NT2/D1 (cell line): ENCODE measurements around the gene CACNA1C.

Source experiments
- YY1 ChIP-seq: IDR thresholded peaks from 2 replicates; pipeline ENCODE4 v1.6.1; 2011; ENCODE audit not compliant: insufficient read length, insufficient read depth
- ZNF274 ChIP-seq: IDR thresholded peaks from 2 replicates; pipeline ENCODE4 v1.6.1; 2011; ENCODE audit warnings: mild to moderate bottlenecking, low read depth, low read length

DNA sequence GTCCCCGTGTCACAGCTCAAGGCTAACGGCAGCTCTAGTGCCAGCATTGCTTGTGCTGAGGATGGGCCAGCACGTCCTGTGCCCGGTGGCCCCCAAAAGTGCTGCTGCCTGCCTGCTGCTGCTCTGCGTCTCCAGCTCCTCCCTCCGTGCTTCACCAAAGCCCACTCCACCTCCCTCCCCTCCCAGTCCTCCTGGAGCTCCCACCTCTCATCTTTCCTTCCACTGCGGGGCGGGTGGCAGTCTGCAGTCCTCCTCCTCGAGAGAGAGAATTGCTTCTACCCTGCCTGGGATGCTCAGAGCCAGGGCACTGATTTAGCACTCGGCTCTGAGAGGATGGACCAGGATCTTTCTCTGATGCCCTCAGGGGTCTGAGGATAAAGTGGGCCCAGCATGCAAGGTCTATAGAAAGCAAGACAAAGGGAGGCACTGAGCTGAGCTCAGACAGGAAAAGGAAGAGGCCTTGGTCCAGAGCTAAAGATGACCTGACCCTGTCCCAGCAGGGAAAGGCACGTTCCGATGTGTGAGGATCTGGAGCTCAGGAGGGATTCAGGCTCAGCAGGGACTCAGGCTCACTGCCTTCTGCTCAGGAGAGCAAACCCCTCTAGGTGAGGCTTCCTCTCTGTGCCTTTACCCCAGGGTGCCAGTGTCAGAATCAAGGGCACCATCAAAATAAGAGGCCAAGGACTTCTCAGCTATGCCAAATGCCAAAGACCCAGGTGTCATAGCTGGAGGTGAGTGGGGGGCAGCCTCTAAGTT lies 628.8 kb downstream of the CACNA1C start:
- TF ChIP-seq YY1: no peak
- TF ChIP-seq ZNF274: no peak
